HG02642 (cell line): Measurements from ENCODE around the gene NISCH.

Experiments
- ATAC-seq: cut with Tn5 transposase; IDR thresholded peaks from one replicate; pipeline ENCODE4 v1.9.1; 2021; ENCODE audit warnings: mild to moderate bottlenecking; ENCODE audit not compliant: unreplicated experiment, poor library complexity

NISCH gene

DNA sequence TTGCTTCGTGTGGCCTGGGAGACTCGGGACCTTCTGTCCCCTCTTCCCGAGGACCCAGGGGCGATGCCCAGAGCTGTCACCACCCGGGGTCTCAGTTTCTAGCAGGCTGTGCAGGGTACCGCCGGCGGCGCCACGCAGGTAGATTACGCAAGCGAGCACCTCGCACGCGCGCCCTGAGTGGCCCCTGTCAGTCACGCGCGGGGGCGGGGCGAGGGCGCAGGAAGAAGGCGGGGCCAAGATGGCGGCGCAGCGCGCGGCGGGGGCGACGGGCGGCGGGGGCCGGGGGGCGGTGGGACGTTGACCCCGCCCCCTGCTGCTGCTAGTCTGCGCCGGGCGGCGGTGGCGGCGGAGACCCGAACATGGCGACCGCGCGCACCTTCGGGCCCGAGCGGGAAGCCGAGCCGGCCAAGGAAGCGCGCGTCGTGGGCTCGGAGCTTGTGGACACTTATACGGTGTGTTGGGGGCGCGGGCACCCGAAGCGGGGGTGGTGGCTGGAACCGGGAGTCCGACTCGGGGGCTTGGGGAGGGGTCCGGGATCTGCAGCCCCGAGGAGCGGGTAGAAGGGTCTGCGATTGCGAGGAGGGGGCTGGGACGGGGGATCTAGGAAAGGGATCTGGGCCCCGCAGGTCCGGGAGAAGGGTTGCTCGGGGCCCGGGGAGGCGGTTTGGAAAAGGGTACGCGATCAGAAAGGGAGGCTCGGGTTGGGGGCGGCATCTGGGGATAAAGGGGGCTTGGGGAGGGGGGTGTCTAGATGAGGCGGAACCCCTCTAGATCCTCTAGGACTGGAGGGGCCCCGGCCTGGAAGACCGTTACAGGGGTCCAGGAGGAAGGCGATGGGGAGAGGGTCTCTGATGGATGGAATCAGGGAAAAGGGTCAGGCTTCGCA is at the start of gene NISCH:
Gene NISCH (plus strand): TSS at position 322 of the 886 bp plus-strand sequence. CDS start 38 bp downstream, at position 360.
- peak; percentile 87 for ATAC-seq

DNA sequence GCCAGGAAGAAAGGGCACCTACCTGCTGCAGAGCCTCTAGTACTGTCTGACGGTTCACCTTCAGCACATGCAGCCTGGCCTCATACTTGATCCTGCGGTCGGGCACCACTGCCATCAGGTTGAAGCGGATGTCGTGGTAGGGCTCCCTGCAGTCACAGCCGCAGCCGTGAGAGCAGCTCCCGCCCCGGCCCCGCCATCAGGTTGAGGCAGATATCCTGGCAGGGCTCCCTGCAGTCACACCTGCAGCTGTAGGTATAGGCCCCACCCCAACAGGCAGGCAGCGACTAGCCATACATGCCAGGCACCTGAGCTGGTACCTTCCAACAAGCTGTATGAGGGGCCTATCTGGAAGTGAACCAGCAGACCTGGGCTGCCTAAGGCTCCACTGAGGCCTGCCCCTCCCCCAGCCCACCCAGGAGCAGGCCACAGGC is 49.2 kb upstream of the NISCH start:
- ATAC-seq, result no peak

DNA sequence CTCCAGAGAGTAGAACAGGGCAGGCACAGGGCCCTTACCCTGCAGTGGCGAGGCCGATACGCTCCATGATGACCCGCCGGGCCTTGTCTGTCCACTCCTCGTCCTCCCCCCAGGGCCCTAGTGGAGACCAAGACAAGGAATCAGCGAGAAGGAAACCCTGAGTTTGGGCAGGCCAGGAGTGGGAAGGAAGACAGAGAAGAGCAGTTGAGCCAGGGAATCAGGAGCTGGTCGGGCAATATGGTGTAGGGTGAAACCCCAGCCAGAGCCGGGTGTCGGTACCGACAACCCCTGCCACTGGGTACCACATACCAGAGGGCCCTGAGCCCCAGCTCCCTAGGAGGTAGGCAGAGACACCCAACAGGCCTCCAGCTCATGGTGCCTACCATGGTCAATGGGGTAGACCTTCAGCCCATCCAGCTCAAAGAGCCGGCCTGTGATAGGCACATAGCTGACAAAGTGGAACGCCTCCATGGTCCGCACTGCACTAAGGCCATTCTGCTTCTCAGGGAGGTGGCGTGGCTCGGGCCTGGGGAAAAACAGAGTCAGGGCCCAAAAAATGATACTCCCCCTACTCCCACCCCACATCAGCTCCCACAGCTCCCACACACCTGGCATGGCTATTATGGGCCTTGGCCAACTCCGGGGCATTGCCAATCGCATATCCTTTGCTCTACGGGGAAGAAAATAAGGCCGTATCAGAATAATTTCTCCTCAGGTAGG is 48.5 kb upstream of the NISCH start:
- ATAC-seq, result no peak

- no peak for ATAC-seq
Measured at GRCh38 chr3:52407779-52408178, 47.6 kb upstream of the NISCH start.

GRCh38 chr3:52408466-52408865 is 46.9 kb upstream of the NISCH start:
- ATAC-seq, result no peak

DNA sequence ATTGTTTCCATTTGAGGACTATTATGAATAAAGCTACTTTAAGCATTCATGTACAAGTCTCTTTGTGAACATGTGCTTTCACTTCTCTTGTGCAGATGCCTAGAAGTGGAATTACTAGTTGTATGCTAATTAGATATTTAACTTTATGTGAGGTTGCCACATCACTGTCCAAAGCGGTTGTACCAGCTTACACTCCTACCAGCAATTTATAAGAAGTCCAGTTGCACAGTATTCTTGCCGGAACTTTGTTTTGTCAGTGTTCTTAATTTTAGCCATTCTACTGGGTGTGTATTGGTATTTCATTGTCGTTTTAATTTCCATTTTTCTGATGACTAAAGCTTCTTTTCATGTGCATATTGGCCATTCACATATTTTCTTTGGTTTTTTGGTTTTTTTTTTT is 39.6 kb upstream of the NISCH start:
- ATAC-seq, result no peak

DNA sequence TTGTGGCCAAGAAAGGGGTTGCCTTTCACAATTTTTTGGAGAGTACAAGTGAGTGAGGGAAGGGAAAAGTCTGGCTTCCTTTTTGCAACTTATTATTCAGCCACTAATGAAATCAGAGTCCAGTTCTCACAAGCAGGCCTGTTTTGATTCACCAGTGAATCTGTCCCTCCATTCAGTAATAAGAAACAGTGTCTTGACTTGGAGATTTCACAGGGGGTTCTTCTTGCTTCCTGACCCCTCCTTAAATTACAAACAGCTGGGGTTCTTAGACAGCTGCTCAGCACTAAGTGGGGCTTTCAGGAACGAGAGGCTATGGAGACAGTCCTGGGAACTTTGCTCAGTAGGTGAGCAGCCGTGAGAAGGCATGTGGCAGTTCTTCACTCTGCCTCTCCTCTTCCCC is 35.0 kb upstream of the NISCH start:
- ATAC-seq, result no peak

DNA sequence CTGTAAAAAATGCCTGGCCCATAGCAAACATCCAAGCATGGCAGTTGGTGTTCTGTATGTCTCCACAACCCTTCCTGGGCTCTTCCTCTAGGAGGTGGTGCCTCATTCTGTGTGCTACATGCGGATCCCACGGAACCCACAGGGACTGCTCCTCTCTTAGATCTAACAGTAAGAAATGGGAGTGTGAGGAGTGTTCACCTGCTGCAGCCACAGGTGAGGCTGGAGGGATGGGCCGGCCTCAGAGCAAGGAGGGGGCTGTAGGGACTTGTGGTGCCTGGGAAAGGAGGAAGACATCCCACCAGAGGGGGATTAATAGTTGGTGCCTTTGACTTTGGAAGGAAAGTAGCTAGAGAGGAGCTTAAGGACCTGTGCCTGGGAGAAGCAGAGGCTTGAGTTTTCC is 32.7 kb upstream of the NISCH start:
- no peak for ATAC-seq

DNA sequence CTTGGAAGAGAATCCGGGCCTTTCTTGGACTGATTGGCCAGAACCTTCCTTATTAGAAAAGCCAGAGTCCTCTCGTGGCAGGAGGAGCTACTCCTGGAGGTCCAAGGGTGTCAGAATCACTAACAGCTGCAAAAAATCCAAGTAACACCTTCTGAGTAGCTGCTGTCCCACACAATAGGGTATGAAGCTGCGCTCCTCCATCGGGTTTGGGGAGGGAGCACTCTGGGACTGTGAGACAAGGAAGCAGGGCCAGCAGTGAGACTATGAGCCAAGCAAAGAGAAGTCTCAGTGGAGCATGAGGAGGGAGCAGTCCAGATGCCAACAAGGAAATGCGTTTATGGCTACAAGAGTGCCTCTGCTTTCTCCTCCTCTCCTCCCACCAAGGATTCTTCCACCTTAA is 32.2 kb upstream of the NISCH start:
- ATAC-seq, result no peak

- no peak for ATAC-seq
Measured at GRCh38 chr3:52428151-52429005, 27.0 kb upstream of the NISCH start.

DNA sequence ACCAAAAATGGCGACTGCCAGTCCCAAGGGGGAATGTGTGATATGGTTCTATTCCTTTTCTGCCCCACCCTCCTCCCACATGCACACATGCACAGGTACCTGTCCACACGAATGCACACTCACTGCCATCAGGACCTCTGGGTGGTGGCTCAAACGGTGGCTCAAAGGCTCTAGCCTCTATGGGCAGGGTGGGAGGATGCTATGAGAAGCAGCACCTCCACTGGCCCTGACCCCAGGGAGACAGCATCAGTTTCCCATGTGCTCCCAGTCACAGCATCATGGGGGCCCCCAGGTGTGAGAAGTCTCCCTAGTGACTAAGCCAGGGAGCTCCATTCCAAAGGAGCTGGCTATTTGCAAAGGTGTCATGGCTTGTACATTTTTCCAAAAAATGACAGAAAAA is 26.4 kb upstream of the NISCH start:
- ATAC-seq, result no peak

DNA sequence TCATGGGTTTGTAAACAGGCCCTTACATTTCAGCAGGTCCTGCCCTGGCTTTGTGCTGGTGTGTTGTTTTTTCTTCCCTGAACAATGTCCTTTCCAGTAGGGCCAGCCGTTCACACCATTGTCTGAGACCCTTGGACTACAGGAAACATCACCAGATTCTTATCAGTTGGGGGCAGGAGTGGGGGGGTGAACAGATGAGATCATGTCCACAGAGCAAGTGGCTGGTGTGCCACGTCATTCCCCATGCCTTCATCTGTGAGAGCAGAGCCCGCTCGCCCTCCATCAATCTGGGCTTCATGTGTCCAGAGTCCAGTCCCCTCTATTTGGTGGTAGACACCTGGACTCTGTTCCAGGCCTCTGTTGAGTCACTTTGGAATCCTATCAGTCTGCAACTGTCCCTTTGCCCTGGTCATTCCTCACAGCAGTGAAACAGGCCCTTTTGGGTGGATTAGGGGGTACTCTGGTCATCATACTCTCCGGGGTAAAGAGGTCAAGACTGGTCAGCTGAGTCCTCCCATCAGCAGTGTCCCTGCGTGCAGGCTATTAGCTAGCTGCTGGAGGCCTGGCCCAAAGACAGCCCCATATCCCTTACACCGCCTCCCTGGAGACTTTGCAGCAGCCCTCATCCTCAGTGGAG is 25.5 kb upstream of the NISCH start:
- no peak for ATAC-seq

- no peak for ATAC-seq
Measured at GRCh38 chr3:52430416-52430810, 25.0 kb upstream of the NISCH start.

DNA sequence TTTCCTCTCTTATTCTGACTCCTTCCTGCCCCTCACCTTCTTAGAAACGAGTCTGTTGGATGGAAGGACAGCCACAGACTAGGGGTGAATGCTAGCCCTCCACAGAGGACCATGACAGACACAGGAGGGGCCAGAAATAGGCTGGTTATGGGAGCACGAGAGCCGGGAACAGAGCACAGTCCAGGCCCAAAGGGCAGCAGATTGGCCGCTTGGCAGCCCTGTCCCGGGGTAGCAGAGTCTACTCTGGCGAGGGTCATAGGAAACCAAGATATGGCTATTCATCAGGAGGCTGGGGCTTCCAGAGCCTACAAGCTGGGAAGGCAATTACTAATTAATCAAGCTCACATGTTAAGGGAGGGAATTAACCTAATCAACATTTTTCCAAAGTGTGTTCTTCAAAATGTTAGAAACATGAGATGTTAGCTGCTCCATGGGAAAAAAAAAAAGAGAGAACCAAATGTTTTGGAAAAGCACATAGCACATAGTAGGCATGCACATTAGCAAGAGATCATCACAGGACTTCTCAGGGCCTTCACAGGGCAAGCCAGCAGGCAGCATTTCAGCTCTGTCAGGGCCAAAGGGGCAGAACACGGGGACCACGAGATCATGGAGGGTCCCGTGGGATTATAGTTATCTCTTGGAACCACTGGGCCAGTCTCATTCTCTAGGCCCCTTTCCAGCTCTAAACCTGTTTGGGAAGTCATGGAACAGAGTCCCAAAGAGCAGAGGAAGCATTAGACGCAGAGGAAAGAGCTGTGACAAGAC is 23.8 kb upstream of the NISCH start:
- no peak for ATAC-seq

DNA sequence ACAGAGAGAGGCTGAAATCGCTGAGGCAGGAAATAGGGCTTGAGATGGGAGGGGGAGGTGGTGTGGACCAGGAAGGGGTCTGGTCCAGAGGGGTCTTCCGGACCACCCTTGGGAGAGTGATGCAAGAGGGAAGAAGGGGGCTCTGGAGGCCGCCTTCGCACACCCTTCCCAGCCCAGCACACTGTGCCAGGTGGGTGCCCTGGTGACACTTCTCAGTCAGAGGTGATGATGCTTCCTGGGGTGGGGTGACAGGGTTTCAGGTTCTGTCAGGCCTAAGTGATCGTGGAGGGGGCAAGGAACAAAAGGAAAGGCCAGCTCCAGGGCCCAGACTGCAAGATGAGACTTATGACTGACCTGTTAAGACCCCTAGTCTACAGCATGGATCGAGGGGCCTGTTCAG is 23.2 kb upstream of the NISCH start:
- ATAC-seq, result no peak

DNA sequence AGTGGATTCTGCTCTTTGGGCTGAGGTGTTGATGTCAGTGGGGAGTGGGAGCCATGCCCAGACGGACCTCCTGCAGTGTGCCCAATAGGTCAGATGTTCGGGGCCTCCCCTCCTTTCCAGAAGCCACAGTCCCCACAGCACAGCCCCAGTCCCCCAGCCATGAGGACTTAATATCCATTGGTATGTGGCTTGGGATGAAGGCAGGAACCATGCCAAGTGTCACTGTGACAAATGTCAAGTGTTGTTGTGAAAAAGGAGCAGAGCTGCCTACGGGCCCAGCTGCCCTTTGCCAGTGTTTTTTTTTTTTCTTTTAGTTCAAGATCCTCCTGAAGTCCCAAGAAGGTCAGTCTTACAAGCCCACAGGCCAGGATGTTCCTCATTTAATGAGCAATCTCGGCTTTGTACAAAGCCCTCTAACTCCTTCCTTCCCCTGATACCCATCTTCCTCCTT is 22.7 kb upstream of the NISCH start:
- ATAC-seq, result no peak

DNA sequence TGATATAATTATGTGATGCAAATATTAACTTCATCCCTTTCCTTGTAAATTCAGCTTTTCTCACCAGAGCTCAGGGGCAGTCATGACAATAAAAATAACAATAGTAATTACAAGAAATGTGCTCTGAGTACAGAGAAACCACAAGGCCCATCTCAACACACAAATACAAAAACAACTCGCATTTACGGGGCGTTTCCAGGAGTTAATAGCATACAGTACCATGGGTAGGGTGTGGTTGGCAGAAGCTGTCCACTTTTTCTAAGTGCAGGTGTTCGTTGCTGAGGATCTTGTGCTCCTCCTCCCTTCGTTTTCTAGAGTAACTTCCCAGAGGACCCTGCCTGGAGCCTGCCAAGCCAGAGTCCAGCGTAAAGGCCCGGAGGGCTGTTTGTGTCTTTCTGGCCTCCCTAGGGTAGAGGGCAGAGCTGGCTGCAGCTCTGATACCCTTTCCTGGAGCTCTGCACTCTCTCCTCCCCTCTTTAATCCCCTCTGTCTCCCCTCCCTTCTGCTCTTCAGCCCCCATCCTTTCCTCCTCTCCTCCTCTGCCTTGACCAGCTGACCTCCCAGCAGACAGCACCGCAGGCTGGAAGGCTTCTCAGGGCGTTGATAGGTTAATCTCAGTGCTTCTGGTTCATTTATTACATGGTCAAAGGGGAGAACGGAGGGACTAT is 21.9 kb upstream of the NISCH start:
- no peak for ATAC-seq

- no peak for ATAC-seq
Measured at GRCh38 chr3:52433996-52434479, 21.4 kb upstream of the NISCH start.
